HFF-Myc (cell line): Measurements from ENCODE around the gene HDAC4.

Experiments
- DNase-seq: peaks from one replicate; pipeline ENCODE4 v3.0.0-alpha.2; 2011; ENCODE audit warnings: low read depth; ENCODE audit errors: extremely low read depth
- H3K4me3 ChIP-seq: replicated peaks from 2 replicates; pipeline ENCODE4 v1.5.1; 2011; ENCODE audit warnings: low read depth, mild to moderate bottlenecking, control low read depth, low read length
- TF ChIP-seq, protein P1 (sequence below): IDR thresholded peaks from 2 replicates; pipeline ENCODE4 v1.5.1; 2012; ENCODE audit warnings: mild to moderate bottlenecking, low read depth, low read length, control low read depth; ENCODE audit errors: missing control alignments

Gene HDAC4

DNA sequence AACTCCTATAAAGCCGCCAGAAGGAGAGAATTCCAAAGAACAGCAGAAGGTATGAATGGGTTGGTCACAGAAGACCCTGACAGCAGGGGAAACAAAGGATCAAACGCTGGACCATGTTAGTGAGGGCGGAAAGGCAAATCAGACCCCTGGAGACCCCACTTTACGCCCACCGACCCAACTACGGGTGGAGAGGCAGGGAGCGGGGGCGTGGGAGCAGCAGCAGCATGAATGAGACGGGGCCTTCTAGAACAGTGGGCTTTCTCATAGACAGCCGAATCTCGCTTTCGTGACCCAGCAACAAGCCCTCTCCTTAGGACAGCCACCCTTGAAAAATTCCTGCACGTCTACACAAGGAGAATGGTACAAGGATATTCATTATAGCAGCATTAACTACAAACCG is 191.0 kb downstream of the HDAC4 start:
- DNase-seq, result no peak
- TF ChIP-seq, protein P1, sequence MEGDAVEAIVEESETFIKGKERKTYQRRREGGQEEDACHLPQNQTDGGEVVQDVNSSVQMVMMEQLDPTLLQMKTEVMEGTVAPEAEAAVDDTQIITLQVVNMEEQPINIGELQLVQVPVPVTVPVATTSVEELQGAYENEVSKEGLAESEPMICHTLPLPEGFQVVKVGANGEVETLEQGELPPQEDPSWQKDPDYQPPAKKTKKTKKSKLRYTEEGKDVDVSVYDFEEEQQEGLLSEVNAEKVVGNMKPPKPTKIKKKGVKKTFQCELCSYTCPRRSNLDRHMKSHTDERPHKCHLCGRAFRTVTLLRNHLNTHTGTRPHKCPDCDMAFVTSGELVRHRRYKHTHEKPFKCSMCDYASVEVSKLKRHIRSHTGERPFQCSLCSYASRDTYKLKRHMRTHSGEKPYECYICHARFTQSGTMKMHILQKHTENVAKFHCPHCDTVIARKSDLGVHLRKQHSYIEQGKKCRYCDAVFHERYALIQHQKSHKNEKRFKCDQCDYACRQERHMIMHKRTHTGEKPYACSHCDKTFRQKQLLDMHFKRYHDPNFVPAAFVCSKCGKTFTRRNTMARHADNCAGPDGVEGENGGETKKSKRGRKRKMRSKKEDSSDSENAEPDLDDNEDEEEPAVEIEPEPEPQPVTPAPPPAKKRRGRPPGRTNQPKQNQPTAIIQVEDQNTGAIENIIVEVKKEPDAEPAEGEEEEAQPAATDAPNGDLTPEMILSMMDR, result no peak

DNA sequence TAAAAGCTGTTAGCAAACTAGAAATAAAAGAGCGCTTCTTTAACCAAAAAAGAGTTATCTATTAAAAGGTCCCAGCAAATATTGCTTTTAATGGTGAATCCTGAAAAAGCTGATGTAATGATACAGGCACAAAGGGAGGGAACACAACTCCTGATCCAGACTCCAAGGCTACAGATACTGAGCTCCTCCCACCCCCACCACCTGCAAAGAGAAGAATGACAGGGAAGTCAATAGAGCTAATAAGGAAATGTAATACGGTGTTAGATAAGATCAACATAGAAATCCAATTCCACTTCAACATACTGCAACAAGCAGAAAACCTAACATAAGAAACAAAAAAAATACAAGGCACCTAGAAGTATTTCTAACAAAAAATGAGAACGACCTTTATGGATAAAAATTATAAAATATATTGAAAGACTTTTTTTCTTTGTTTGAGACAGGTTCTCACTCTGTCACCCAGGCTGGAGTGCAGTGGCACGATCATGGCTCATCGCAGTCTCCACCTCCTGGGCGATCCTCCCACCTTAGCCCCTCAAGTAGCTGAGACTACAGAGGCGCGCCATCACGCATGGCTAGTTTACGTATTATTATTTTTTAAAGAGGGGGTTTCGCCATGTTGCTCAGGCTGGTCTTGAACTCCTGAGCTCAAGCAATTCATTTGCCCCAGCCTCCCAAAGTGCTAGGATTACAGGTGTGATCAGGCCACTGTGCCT is 192.2 kb downstream of the HDAC4 start:
- H3K4me3 ChIP-seq, result no peak overlapping the region
- TF ChIP-seq, protein P1, result no peak
- DNase-seq, result no peak

More for the DNA sequence above, 191.0 kb downstream of the HDAC4 start:
- no peak overlapping the region for H3K4me3 ChIP-seq

DNA sequence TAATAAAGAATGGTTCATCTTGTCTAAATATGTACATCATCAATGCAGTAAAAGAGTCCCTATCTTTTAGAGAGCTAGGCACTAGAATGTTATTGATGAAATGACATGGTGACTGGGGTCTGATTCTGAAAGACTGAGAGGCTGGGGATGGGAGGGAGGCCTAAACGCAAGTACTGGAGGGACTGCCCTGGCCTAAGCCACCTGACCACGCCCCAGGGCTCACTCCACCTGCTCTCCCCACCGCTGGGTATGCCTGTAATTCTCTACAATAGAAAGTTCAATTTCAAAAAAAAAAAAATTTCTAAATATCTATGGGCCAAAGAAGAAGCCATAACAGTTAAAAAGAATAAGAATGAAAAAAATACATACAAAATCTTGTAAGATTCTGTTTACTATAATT is 194.0 kb downstream of the HDAC4 start:
- H3K4me3 ChIP-seq, result no peak overlapping the region
- TF ChIP-seq, protein P1, result no peak
- no peak for DNase-seq

DNA sequence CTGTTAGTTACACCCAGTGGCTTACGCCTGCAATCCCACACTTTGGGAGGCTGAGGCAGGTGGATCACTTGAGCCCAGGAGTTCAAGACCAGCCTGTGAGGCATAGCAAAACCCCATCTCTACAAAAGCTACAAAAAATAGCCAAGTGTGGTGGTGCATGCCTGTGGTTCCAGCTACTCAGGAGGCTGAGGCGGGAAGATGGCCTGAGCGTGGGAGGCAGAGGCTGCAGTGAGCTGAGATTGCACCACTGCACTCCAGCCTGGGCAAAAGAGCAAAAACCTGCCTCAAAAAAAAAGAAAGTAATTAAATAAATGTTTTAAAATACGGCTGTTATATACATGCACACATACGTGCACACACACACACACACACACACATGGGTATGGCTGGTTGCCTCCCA is 194.8 kb downstream of the HDAC4 start:
- DNase-seq, result no peak
- H3K4me3 ChIP-seq, result no peak overlapping the region
- TF ChIP-seq, protein P1, result no peak

DNA sequence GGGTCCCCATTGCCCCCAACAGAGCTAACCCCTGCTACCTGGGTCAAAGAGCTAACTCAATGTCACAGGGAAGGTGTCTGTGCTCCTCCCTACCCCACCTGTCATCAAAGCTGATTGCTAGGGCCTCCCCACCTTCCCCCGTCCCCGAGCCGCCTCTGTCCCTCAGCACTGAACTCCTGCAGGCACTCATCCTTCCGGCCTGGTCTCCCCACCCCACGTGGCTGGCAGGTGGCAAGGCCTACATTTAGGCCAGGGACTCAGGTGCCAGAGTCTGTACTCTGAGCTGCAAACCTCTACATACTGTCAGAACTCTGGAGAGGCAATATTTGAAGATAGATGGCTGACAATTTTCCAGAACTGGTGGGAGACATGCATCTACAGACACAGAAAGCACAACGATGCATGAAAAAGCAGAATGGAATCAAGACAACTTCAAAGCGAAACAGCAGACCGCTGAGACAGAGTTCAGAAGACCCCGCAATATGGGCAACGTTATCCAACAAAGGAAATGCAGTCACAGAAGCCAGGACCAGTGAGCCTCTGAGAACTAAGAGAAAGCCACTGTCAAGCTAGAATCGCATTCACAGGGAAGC is 195.8 kb downstream of the HDAC4 start:
- DNase-seq, result no peak
- TF ChIP-seq, protein P1, result no peak

DNA sequence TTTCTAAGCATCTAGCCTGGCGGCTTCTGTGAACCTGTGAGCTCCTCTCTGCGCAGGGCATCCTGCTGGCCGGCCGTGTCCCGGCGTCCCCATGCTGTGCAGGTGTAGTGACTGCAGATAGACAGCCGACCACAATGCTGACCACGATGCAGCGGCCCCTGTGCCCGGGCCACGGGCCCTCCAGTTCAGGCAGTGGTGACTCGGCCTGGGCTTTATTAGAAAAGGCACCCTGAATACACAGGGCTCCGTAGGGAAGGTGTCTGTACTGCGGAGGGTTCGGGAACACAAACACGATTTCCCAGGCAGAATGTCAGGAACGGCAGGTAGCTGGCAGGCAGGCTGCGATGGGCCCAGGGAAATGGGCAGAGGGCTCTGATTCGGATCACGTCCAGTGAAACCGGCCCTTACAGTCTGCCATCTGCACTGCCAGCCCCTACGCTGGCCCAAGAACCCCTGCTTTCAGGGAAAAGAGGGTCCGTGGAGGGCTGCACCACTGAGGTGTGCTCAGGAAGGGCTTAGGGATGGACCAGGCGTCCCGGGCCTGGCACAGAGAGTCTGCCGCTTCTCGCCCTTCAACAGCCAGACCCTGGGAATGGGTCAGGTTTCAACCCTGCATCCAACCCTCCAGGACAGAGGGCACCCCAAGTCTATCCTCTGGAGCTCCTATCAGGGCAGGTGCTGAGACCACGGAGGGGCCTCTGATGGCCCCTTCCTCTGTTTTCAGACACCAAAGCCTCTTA is 196.5 kb downstream of the HDAC4 start:
- no peak for DNase-seq
- H3K4me3 ChIP-seq, result no peak overlapping the region
- TF ChIP-seq, protein P1, result no peak

More for the DNA sequence above, 195.8 kb downstream of the HDAC4 start:
- H3K4me3 ChIP-seq, result no peak overlapping the region
